GM19467 (cell line): ENCODE data around the gene RBM10.

Experiments
- ATAC-seq: cut with Tn5 transposase; IDR thresholded peaks from one replicate; pipeline ENCODE4 v1.9.1; 2021; ENCODE audit warnings: mild to moderate bottlenecking, moderate library complexity; ENCODE audit not compliant: unreplicated experiment

The RBM10 gene

DNA sequence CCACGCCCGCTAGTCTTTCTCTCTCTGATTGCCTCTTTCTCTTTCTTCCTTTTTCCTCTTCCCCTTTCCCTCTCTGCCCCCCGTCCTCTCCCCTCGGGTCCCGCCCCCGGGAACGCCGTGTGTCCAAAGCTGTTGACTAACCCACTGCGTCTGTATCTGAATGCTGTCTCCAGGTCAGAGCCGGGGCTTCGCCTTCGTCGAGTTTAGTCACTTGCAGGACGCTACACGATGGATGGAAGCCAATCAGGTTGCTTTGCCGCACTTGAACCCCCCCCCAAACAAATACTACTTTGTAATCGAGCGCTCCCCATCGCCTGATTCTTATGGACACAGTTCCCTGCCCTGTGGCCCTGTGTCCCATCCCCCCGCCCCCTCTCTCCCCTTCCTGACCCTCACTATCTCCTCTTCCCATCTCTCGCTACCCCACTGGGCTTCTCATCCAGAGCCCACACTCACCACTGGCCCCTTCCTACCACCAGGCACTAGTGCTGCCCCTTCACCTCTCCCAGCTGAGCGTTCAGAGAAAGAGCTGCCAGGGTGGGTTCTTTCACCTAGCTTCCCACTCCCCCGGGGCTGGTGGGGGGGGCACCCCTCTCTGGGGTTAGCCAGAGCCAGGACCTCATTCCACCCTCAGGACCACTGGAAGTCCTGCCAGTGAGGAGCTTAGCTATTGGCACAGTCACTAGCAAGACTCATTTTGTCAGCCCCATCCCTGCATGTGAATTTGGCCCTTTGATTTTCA is 30.0 kb downstream of the RBM10 start:
- ATAC-seq: no peak

GRCh38 chrX:47175588-47175980 is 30.6 kb downstream of the RBM10 start:
- ATAC-seq: no peak

DNA sequence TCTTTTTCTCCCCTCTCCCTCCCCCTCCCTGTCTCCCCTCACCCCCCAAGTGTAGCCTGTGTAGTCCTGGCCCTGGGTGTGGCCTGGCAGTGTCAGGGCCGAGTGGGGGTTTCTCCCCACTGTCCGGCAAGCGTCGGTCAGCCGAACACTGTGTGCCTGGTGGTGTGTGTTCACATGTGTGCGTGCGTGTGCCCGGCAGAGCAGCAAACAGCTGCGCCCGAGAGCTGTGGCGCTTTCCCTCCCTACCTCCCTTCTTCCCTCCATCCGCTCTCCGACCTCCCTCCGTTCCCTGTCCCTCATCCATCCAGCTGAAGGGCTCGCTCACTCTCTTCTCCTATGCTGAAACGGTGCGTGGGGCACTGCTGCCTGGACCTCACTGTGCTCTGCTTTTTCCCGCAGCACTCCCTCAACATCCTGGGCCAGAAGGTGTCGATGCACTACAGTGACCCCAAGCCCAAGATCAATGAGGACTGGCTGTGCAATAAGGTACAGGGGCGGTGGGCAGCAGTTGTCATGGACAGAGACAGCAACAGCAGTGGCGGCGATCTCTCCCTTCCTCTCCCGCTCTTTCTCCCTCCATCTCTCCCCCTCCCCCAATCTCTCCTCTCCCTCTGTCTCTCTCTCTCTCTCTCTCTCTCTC is 31.2 kb downstream of the RBM10 start:
- ATAC-seq: no peak

DNA sequence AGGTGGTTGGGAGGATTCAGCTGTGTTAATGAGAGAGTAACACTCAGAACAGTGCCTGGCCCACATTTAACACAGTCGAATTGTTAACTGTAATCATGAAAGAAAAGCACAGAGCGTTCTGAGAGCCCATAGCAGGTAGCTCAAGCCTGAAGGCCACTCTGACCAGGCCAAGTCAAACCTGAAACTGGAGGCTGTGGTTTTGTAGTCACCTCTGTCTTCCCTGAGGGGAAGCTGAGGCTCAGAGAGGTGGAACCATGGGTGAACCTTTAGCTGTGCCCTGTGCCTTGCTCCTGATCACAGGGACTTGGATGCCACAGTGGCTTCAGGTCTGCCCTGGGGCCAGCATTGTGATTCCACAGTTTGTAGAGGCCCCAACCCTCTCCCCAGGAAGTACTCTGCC is 32.1 kb downstream of the RBM10 start:
- ATAC-seq: no peak

DNA sequence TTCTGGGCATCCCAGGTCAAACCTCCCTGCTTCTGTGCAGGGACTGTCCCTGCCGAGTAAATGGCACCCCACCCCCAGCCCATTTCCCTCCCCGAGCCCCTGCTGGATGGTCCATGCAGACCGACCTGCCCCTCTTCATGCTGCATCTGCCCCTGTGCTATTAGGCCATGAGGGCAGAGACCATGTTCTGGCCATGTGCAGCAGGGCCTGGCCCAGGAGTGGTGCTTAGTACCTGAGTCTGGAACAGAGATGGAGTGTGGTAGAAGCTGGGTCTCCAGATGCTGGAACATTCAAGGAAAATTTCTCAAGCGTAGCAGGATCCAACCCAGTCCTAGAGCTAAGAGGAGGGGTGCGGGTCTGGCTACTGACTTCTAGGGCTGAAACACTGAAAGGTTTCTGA is 33.3 kb downstream of the RBM10 start:
- ATAC-seq: no peak

DNA sequence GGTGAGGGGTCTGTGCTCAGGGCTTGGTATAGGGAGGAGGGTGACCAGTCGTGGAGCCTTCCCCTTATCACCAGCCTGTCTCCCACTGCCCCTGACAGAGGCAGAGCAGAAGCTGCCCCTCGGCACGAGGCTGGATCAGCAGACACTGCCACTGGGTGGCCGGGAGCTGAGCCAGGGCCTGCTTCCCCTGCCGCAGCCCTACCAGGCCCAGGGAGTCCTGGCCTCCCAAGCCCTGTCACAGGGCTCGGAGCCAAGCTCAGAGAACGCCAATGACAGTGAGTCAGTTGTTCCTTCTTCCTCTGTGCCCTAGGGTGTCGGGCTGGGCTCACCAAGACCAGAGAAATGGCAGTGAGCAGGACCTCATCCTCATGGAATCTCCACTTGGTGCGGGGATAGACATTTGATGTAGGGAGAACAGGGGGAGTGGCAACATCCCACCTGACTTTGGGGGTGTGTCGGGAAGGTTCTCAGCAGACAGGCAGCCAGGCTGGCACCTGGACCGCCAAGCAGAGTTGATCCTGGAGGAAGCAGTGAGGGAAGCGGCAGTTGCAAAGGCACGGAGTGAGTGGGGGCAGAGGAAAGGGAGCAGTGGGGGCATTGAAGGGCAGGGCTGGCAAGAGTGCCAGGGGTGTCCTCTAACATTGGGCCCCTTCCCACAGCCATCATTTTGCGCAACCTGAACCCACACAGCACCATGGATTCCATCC is 34.4 kb downstream of the RBM10 start:
- no peak for ATAC-seq

- no peak for ATAC-seq
Observed at GRCh38 chrX:47179928-47180255, 34.9 kb downstream of the RBM10 start.

GRCh38 chrX:47180346-47180745 is 35.3 kb downstream of the RBM10 start:
- no peak for ATAC-seq

DNA sequence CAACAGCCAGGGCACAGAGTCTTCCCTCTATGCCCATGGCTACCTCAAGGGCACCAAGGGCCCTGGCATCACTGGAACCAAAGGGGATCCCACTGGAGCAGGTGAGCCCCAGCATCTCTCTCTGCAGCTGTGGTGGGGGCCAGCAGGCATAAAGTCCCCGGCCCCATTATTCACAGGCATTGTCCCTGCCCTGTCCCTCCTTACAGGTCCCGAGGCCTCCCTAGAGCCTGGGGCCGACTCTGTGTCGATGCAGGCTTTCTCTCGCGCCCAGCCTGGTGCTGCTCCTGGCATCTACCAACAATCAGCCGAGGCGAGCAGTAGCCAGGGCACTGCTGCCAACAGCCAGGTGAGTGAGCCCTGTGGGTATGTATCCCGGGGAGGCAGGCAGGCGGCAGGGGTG is 36.3 kb downstream of the RBM10 start:
- ATAC-seq: no peak

- no peak for ATAC-seq
Observed at GRCh38 chrX:47182106-47182700, 37.2 kb downstream of the RBM10 start.

- no peak for ATAC-seq
Observed at GRCh38 chrX:47184486-47184885, 39.5 kb downstream of the RBM10 start.

DNA sequence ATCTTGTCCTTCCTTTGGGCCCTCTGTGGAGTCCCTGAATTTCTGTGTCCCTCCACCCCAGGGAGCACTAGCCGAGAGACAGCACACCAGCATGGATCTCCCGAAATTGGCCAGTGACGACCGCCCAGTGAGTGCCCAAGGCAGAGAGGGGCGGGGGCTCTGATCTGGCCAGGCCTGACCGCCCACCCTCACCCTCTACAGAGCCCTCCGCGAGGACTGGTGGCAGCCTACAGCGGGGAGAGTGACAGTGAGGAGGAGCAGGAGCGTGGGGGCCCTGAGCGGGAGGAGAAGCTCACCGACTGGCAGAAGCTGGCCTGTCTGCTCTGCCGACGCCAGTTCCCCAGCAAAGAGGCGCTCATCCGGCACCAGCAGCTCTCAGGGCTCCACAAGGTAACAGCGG is 40.2 kb downstream of the RBM10 start:
- ATAC-seq: no peak

- ATAC-seq: no peak
Observed at GRCh38 chrX:47186096-47186740, 41.2 kb downstream of the RBM10 start.

GRCh38 chrX:47187106-47187677 is 42.2 kb downstream of the RBM10 start:
- no peak for ATAC-seq

GRCh38 chrX:47189906-47190305 is 44.9 kb downstream of the RBM10 start:
- ATAC-seq: no peak

DNA sequence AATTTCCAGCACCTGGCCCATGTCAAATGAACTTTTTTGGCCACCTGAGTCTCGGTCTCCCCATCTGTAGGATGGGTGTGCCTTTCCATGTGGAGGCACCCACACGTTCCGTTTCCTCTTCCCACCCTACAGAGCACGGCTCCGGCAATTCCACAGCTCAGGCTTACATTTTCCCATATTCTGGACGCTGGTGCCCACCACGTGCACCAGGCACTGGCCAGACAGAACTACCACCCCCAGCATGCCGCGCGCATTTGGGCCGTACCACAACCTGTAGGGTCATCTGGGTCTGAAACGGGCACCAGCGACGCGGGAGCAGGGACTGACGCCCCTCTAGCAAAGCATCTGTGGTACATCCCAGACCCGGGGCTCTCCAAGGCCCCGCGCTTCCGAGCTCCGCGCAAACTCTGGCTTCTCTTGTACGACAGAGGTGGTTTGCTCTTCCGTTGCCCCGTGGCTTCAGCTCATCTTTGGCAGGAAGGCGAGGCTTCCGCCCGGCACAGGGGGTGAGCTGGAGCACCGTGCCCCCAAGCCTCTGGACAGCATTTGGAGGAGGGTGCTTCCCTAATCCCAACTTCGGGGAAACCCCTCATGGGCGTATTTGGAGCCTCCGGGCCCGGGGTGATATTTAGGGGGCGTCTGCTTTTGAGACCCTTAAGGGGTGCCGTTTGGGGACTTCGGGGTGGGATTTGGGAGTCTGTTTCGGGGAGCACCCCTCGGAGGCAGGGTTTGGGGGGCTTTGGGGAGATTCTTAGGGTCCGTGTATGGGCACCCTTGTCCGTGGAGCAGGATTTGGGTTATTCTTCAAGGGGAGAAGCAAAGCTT is 45.6 kb downstream of the RBM10 start:
- ATAC-seq: peak; percentile 39

DNA sequence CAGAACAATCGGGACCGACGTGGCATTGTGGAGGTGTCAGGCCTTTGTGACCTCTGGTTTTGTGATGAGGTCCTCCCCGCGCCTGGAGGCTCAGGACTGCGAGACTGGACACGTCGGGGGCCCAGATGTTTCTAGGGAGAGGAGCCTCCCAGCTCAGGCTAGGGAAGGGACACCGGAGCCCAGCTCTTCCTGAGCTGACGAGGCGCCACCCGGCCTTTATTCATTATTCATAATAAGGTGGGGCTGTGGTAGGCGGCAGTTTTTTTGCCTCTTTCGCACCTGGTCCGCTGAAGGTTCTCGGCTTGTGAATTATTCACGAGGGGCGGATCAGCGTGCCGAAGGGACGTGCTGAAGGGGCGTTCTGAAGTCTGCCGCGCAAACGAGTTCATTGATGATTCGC is 46.3 kb downstream of the RBM10 start:
- ATAC-seq: no peak

DNA sequence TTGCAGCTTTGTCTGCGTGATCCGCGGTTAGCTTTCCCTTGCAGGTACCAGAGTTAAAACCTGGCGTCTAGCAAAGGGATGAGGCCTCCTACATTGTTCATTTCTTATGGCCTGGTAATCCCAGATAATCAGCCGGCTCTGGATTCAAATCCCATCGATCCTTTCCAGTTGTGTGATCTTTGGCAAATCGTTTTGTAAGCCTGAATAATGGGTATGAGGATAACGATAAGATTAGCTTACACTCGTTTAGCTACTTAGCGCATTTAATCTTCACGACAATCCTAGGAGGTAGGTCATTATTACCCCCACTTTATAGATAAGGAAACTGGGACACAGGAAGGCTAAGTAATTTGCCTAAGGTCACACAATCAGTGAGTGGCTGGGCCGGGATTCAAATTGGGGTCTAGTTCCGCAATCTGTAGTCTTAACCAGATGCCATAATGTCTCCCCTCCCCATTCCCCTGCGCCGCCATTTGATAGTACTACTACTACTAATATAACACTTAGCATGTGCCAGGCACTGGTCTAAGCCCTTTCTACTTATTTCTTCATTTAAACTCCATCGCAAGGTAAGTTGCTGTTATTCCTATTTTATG is 46.9 kb downstream of the RBM10 start:
- ATAC-seq: no peak

GRCh38 chrX:47193475-47194193 is 48.6 kb downstream of the RBM10 start, which contains the start of gene UBA1:
TSS of gene UBA1 (plus strand) at chrX:47193829. CDS start at chrX:47198803, 4,974 bp downstream.
- peak; percentile 70 for ATAC-seq
